Immature natural killer cell (primary cell): Measurements from ENCODE around the gene DNAJA3. TPM values are rescaled to one million over a fixed set of nuclear protein-coding genes. Genes with fewer than 3 reads are reported as not detected.
"Not testable (repeated sequence)": the region's sequence is repeated elsewhere in the genome, so short reads cannot be mapped to it uniquely, and the experiment has no call there.

Source experiments
- DNase-seq, 3 donors: peaks; one replicate each; pipeline ENCODE4 v3.0.0; 2022; ENCODE audit warnings: mixed read lengths in 1 of 3
- H3K27ac Mint-ChIP-seq, 6 donors: one replicate each; pipeline ENCODE4 v1.8.0; 2020; ENCODE audit warnings: mixed read lengths in 6 of 6, mild to moderate bottlenecking in 5 of 6, inconsistent platforms in 4 of 6, moderate library complexity in 3 of 6
- H3K27me3 Mint-ChIP-seq, 3 donors: one replicate each; pipeline ENCODE4 v1.8.0; 2020 to 2021; ENCODE audit warnings: low read depth in 3 of 3, mild to moderate bottlenecking in 3 of 3, mixed read lengths in 3 of 3, moderate library complexity in 3 of 3, inconsistent platforms in 1 of 3
- H3K36me3 Mint-ChIP-seq, 3 donors: one replicate each; pipeline ENCODE4 v1.8.0; 2020; ENCODE audit warnings: mixed read lengths in 3 of 3, inconsistent platforms in 2 of 3, mild to moderate bottlenecking in 2 of 3
- H3K4me1 Mint-ChIP-seq, 2 donors: one replicate each; pipeline ENCODE4 v1.8.0; 2020; ENCODE audit warnings: inconsistent platforms in 2 of 2, mild to moderate bottlenecking in 2 of 2, mixed read lengths in 2 of 2, moderate library complexity in 1 of 2
- H3K4me3 Mint-ChIP-seq, 5 donors: one replicate each; pipeline ENCODE4 v1.8.0; 2020; ENCODE audit warnings: mild to moderate bottlenecking in 5 of 5, mixed read lengths in 5 of 5, inconsistent platforms in 3 of 5, moderate library complexity in 3 of 5
- H3K9me3 Mint-ChIP-seq, 6 donors: one replicate each; pipeline ENCODE4 v1.8.0; 2020; ENCODE audit warnings: mild to moderate bottlenecking in 6 of 6, mixed read lengths in 6 of 6, inconsistent platforms in 4 of 6, moderate library complexity in 3 of 6
- polyA plus RNA-seq, 3 donors: library from polyadenylated mRNA; unstranded; fragments of 300-500 nt; fragmentation: Illumina TruSeq; gene quantifications; one replicate each; pipeline ENCODE4 v1.2.3, GENCODE V29; 2021

DNAJA3 gene
- polyA plus RNA-seq, 3 donors from 2014 or later, result 32.7 to 42.4 (median 38.7) TPM

DNA sequence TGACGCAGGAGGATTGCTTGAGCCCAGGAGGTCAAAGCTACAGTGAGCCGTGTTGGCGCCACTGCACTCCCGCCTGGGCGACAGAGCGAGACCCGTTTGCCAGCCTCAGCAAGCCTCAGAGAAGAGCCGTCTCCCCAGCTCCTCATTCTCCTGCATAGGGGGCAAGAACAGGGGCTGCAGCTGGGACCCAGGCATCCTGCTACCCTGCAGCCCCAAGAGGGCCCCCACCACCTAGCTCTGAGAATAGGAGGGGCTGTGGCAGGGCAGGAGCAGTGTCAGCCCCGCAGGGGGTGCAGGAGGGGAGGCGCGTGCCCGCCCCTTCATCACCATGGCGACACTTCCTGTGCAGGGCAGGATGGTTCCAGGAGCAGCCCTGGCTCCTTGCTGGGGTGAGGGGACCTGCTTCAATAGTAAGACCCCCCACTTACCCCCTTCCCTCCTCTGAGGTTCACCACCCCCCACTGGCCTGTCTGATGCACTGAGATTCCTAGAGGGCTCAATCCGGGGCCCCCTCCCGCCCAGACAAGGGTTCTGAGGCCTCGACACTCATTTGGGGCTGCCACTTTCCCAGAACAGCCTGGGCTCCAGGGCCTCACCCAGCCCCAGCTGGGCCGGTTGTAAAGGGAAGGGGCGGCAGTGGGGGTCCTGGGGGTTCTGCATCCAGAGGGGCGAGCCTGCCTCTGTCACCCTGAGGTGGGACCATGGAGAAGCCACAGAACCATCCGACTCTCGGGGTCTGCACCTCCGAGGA, 33.9 kb upstream of the DNAJA3 start:
- Mint-ChIP-seq H3K4me1 (peaks cover 6% of the 10 kb centered on the region in 2 donors), H3K27me3 (peaks cover 4 to 21% (median 18%) of the 10 kb centered on the region in 3 donors), H3K27ac (no peak overlapping the region), H3K9me3 (no peaks in the 10 kb centered on the region), H3K36me3 (peaks cover 0 to 8% (median 4%) of the 10 kb centered on the region in 3 donors), H3K4me3 (no peak overlapping the region)
- no peak for DNase-seq

DNA sequence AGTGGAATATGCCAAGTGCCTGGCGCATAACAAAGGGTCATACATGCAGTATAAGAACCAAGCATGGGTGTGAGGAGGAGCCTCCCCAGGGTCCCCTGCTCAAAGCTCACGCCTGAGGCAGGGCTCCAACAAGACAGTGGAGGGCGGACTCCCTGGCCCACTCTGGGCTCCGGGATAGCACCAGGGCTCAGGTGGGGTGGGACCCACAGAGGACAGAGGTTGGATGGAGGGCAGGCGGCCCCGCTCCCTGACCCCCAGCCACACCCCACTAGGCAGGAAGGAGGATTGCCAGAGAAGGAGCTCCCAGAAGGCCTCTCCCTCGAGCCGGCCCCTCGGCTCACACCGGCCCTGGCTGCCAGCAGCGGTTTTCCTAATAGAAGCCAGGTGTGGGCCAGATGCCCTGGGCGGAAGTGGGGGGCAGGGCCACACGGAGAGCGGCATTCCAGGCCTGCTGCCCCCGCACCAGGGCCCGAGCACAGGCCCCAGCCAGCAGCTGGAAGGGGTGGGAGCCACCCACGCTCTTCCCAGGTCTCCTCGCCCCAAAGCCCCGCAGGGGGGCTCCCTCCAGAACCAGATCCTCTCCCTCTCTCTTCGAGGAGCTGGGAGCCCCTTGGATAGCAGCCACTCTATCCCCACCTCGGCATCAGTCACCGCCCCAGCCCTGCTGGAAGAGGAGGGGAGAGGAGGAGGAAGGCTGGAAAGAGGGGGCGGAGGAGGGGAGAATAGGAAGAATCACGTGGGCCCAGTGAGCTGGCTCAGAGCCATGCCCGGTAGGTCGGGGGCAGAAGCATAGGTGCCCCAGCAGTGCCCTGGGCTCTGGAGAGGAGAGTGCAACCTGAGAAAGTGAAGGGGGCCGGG, 33.1 kb upstream of the DNAJA3 start:
- Mint-ChIP-seq H3K4me3 (no peak overlapping the region), H3K27me3 (peaks cover 4 to 21% (median 21%) of the 10 kb centered on the region in 3 donors), H3K4me1 (peaks cover 6% of the 10 kb centered on the region in 2 donors), H3K36me3 (peaks cover 0 to 8% (median 4%) of the 10 kb centered on the region in 3 donors), H3K27ac (no peak overlapping the region), H3K9me3 (no peaks in the 10 kb centered on the region)
- no peak for DNase-seq

DNA sequence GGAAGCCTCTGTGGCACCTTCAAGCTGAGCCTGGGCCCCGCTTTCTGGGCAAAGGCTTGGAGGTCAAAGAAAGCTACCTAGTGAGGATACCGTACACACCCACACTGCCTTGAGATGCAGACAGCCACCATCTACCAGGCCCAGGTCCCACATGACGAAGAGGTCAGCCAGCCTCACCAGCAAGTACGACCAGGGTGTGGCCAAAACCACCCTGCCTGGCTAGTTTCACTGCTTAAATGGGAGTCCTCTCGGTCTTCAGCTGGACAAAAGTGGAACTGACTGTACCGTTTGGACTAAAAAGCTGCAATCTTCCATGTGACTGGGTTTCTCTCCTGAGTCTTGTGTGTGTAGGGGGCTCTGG, 32.4 kb upstream of the DNAJA3 start:
- Mint-ChIP-seq H3K4me3 (no peak overlapping the region), H3K27ac (no peak overlapping the region), H3K36me3 (peaks cover 0 to 8% (median 4%) of the 10 kb centered on the region in 3 donors)

DNA sequence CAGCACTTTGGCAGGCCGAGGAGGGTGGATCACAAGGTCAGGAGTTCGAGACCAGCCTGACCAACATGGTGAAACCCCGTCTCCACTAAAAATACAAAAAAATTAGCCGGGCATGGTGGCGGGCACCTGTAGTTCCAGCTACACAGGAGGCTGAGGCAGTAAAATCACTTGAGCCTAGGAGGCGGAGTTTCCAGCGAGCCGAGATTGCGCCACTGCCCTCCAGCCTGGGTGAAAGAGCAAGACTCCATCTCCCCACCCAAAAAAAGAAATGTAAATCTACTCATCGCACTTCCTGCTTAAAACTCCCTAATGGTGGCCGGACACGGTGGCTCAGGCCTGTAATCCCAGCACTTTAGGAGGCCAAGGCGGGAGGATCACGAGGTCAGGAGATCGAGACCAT, 31.8 kb upstream of the DNAJA3 start:
- H3K36me3 Mint-ChIP-seq, H3K4me3 Mint-ChIP-seq, H3K9me3 Mint-ChIP-seq, H3K4me1 Mint-ChIP-seq, DNase-seq, H3K27ac Mint-ChIP-seq: not testable (repeated sequence)
- H3K27me3 Mint-ChIP-seq, result peaks cover 4 to 22% (median 21%) of the 10 kb centered on the region in 3 donors

More for the DNA sequence above, 32.4 kb upstream of the DNAJA3 start:
- Mint-ChIP-seq H3K4me1 (peaks cover 6% of the 10 kb centered on the region in 2 donors), H3K9me3 (no peaks in the 10 kb centered on the region), H3K27me3 (peaks cover 4 to 22% (median 21%) of the 10 kb centered on the region in 3 donors)
- DNase-seq, result no peak

DNA sequence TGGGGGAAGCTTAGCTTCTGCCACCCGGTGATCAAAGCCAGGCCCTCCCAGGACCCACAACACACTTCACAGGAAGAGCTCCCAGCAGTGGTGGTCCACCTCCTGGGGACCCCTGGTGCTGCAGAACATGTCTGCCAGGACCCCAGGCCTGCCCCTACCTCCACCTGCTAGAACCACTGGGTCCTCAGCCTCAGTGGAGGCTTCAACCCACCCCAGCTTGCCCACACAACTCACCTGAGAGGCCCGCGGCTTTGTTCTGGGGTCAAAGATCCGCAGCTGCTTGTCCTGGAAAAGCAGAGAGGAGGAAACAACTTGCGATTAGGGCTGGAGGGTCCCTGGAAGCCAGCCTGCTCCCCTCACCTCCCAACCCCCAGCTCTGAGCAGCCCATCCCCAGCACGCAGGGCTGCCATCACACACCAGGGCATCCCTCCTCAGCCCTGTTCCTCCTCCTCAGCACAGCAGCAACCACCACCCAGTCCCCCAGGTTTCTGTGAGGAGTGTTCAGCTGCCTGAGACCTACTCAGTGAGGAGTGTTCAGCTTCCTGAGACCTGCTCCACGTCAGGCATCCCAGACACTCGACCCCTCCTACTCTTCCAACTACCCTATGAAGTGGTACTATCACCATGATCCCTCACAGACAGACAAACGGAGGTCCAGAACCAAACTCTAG, 30.5 kb upstream of the DNAJA3 start:
- no peak overlapping the region for H3K4me3 Mint-ChIP-seq

DNA sequence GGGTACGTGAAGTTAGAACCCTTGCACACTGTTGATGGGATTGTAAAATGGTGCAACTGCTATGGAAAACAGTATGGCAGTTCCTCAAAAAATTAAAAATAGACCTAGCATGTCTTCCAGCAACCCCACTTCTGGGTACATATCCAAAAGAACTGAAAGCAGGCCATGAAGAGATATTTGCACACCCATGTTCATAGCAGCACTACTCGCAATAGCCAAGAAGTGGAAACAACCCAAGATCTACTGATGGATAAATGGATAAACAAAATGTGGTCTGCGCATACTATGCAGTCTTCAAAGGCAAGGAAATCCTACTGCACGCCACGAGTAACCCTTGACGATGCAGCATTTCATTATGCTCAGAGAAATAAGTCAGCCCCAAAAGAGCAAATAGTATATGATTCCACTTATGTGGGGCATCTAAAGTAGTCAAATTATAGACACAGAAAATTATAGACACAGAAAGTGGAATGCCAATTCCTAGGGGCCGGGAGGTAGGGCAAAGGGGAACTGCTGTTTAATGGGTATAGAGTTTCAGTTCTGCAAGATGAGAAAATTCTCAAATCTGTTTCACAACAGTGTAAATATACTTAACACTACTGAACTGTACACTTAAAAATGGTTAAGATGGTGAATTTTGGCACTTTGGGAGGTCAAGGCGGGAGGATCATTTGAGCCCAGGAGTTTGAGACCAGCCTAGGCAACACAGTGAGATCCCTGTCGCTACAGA, 26.5 kb upstream of the DNAJA3 start:
- no peak for DNase-seq
- Mint-ChIP-seq H3K4me1 (peaks cover 11 to 23% of the 10 kb centered on the region in 2 donors), H3K36me3 (peaks cover 4 to 17% (median 16%) of the 10 kb centered on the region in 3 donors), H3K27me3 (peaks cover 16 to 40% (median 38%) of the 10 kb centered on the region in 3 donors), H3K9me3 (no peaks in the 10 kb centered on the region), H3K27ac (peak overlapping the region in 3 of 6 donors; percentile 8 to 62 (median 20)), H3K4me3 (no peak overlapping the region)

More for the DNA sequence above, 30.5 kb upstream of the DNAJA3 start:
- peaks cover 0 to 8% (median 8%) of the 10 kb centered on the region in 3 donors for H3K36me3 Mint-ChIP-seq
- peaks cover 7 to 12% of the 10 kb centered on the region in 2 donors for H3K4me1 Mint-ChIP-seq
- no peaks in the 10 kb centered on the region for H3K9me3 Mint-ChIP-seq
- H3K27me3 Mint-ChIP-seq, result peaks cover 8 to 23% (median 17%) of the 10 kb centered on the region in 3 donors
- no peak for DNase-seq
- peak overlapping the region in 4 of 6 donors; percentile 30 to 70 (median 46) for H3K27ac Mint-ChIP-seq

DNA sequence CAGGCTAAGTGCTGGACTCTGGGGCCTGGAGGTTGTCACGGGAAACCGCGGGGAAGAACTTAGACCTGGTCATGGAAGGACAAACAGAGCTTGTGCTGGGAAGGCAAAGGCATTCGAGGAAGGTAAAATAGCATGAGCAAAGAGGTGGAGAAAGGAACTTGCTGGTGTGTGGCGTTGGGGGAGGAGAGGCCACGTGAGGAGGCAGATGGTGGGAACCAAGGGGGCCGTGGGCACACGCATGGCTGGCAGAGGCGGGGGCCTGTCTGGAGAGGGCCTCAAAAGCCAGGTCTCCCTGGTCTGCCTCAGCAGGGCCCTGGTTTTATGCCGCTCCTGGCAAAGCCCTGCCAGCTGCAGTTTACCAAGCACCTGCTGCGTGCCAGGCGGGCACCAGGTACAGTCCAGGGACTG, 24.6 kb upstream of the DNAJA3 start:
- no peak for DNase-seq
- peaks cover 13 to 25% (median 15%) of the 10 kb centered on the region in 3 donors for H3K36me3 Mint-ChIP-seq
- H3K27me3 Mint-ChIP-seq, result peaks cover 28 to 55% (median 40%) of the 10 kb centered on the region in 3 donors
- H3K27ac Mint-ChIP-seq, result peak overlapping the region in 4 of 6 donors; percentile 12 to 85 (median 22)
- H3K9me3 Mint-ChIP-seq, result peaks cover 0 to 2% (median 0%) of the 10 kb centered on the region in 6 donors
- H3K4me3 Mint-ChIP-seq, result peak overlapping the region in 1 of 5 donors; percentile 24
- H3K4me1 Mint-ChIP-seq, result peaks cover 12 to 16% of the 10 kb centered on the region in 2 donors

DNA sequence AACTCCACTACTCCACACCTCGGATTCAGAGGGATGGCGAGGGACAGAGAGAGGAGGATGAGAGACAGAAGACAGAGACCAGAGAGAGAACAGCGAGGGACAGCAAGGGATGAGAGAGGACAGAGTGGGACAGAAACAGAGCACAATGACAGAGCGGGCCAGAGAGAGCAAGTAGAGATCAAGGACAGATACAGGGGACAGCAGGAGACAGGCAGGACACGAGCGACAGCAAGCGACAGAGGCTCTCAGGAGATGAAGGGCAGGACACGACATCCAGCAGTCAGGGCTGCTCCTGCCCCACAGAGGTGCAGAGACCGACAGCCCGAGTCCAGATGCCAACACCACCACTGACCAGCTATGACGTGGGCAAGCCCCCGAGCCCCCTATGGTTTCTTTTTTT, 24.2 kb upstream of the DNAJA3 start:
- Mint-ChIP-seq H3K27ac (peak overlapping the region in 3 of 6 donors; percentile 23 to 65 (median 50)), H3K27me3 (peaks cover 32 to 59% (median 44%) of the 10 kb centered on the region in 3 donors), H3K4me3 (no peak overlapping the region), H3K9me3 (peaks cover 0 to 2% (median 0%) of the 10 kb centered on the region in 6 donors), H3K4me1 (peaks cover 12 to 16% of the 10 kb centered on the region in 2 donors), H3K36me3 (peaks cover 13 to 25% (median 15%) of the 10 kb centered on the region in 3 donors)
- no peak for DNase-seq

DNA sequence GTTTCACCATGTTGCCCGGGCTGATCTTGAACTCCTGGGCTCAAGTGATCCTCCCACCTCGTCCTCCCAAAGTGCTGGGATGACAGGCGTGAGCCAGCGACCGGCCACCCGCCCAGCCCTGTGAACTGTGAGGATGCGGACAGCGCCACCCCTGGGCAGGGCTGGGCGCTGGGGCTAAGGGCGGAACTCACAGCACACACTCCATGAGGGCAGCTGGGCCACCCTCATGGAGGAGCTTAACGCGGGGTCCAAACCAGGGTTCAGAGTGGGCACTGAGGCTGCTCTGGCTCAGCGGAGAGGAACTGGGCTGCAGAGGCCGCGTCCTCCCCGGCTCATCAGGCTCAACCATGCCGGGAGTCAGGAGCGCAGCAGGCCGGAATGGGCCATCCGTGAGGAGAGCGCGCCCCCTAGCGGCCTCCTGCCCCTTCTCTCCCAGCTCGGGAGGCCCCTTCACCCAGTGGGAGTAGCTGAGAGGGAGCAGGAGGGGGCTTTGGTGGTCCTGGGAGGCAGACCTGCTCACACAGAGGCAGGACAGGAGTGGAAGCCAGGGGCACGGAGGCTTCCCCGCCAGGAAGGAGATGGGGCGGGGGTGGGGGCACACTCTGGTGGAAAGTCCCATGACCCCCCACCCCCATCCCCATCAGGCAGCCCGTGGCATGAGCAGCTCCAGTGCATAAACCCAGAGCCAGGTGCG, 23.1 kb upstream of the DNAJA3 start:
- Mint-ChIP-seq H3K36me3 (peaks cover 13 to 25% (median 15%) of the 10 kb centered on the region in 3 donors), H3K4me1 (peaks cover 12 to 16% of the 10 kb centered on the region in 2 donors), H3K27me3 (peaks cover 36 to 65% (median 42%) of the 10 kb centered on the region in 3 donors), H3K27ac (peak overlapping the region in 1 of 6 donors; percentile 35), H3K4me3 (no peak overlapping the region), H3K9me3 (peaks cover 0 to 2% (median 0%) of the 10 kb centered on the region in 6 donors)
- peak; percentile 54 to 63 (median 61) for DNase-seq

DNA sequence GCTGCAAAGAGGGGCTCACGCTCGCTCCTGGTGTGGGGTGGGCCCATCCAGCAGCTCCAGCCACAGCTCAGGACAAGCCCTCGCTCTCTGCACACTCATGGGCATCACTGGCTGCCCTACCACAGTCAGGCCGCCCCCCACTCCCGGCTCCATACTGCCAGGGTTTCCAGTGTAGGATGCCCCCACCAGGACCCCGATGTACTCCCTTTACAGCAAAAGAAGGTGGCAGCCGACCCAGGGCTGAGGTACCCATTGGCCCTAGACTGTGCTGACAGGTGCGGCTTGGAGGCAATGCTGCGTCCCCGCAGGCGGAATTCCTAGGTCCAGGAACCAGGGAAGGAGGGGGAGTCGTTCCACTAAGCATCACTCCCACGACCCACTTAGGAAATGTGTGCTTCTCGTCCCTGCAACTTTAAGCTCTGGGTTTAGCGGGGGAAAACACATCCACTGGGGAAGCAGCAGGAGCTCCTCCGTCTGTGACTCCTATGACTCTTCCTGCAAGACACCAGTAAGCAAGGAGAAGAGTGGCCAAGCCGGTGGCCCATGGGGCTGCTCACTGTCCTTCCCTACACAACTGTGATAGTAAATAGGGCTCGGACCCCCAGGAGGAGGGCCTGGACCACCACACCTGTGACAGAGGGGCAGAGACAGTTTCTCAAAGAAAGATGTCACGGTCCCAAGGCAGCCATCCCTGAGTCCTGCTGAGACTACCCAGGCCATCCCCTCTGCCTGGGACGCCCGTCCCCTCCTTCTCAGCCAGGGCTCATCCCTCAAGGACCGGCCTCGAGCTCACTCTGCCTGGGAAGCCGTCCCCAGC, 22.3 kb upstream of the DNAJA3 start:
- Mint-ChIP-seq H3K9me3 (peaks cover 0 to 2% (median 0%) of the 10 kb centered on the region in 6 donors), H3K27me3 (peaks cover 36 to 65% (median 39%) of the 10 kb centered on the region in 3 donors), H3K36me3 (peaks cover 13 to 25% (median 15%) of the 10 kb centered on the region in 3 donors), H3K4me3 (no peak overlapping the region), H3K4me1 (peaks cover 12 to 16% of the 10 kb centered on the region in 2 donors), H3K27ac (peak overlapping the region in 3 of 6 donors; percentile 28 to 85 (median 35))
- DNase-seq, result no peak

DNA sequence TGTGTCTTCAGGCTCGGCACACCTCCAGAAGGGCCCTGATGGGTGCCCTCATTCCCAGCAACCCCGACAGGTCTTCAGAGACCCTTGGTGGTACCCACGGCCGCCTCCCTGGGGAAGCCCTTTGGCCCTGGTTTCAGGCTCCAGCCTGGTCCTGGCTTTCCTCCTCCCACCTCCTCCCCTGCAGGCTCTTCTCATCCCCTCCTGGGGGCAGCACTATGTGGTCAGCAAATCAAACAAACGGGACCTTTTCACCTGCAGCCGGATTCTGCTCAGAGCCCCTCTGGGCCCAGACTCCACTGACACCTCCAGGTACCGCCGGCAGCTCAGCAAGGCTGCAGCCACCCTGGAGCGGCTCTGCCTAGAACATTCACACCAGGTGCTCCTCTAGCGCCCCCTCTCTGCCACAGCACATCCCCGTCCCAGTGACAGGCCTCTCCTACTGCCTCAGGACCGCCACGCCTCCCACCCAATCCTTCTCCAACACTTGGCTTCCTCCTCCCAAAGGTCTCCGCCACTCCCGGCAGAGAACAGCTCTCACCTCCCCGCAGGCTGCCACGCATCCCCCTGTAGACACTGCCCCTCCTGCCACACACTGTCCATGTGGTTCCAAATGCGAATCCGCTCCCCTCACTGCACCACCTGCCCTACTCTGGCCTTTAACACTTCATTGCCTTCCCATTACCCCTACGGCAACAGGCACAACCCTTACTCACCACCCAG, 21.3 kb upstream of the DNAJA3 start:
- Mint-ChIP-seq H3K36me3 (peaks cover 13 to 25% (median 15%) of the 10 kb centered on the region in 3 donors), H3K27ac (peak overlapping the region in 5 of 6 donors; percentile 18 to 91 (median 79)), H3K9me3 (peaks cover 0 to 2% (median 0%) of the 10 kb centered on the region in 6 donors), H3K4me1 (peaks cover 12 to 16% of the 10 kb centered on the region in 2 donors), H3K27me3 (peaks cover 39 to 72% (median 42%) of the 10 kb centered on the region in 3 donors), H3K4me3 (peak overlapping the region in 2 of 5 donors; percentile 29 to 34)
- peak in 1 of 3 donors; percentile 46 for DNase-seq
